HG03196 (cell line): ENCODE data around the gene GPN3.
"Not testable (repeated sequence)": the region's sequence is repeated elsewhere in the genome, so short reads cannot be mapped to it uniquely, and the experiment has no call there.

ENCODE experiments used
- ATAC-seq: cut with Tn5 transposase; IDR thresholded peaks from one replicate; pipeline ENCODE4 v1.9.1; 2021; ENCODE audit not compliant: unreplicated experiment

Gene GPN3

DNA sequence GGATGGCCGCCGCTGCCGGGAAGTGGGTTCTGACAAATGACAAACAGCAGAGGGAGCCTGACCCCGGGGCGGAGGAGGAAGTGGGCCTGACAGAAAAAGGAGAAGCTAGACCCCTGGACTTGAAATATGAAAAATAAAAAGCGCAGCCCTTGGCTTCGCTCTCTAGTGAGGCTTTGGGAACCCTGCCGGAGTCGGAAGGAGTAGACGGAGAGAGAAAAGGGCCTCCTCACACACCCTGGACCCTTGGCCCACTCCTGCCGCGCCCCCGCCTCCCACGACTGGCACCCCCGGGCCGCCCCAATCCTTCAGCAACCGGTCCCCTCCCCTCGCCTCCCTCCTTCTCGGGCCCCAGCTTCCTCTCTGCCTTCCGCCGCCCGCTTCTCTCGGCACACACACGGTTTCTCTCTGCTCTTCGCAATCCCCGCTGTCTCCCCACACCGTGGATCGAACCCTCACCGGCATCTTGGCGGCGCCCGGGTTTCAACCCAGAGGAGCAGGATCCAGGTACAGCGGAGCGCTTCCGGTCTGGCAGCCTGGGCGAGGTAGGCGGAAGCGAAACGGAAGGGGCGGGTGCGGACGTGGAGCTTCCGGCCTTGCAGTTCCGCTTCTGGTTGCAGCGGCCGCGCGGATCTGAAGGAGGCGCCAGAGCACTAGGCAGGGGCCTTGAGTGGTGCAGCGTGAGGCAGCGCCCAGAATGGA is 18.1 kb downstream of the GPN3 start, which contains the start of gene ARPC3:
TSS of gene ARPC3 (minus strand) at position 539 of the 699 bp plus-strand sequence. CDS start at position 462, 77 bp downstream.
- peak; percentile 94 for ATAC-seq

DNA sequence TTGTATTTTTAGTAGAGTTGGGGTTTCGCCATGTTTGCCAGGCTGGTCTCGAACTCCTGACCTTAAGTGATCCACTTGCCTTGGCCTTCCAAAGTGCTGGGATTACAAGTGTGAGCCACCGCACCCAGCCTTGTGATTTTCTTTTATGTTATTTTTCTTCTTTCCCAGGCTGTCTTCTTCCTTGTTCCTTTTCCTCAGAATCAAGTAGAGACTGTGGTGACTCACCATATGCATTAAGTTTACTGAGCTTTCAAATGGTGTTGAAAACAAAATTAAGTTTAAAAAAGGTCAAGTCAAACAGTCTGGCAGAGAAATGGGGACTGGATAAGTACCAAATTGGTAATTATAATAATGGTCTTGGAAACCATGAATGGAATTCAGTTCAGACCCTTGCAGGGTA is 23.6 kb downstream of the GPN3 start:
- no peak for ATAC-seq

DNA sequence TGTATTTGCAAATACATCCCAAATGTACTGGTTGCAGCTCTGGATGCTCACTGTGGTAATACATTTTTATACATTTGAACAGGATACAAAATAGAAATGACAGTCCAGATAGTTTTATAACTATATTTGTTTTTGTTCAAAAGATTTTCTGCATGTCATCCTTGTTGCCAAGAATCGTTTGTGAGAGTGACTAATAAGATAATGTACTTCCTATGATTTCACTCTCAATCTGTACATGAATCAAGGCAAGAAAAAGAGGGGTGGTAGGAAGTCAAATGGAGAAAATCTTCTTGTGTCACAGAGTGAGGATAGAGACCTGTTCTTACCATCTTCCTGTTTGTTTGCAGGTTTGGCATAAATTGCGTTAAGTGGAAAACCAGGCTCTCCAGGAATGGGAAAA is 31.8 kb downstream of the GPN3 start:
- no peak for ATAC-seq

DNA sequence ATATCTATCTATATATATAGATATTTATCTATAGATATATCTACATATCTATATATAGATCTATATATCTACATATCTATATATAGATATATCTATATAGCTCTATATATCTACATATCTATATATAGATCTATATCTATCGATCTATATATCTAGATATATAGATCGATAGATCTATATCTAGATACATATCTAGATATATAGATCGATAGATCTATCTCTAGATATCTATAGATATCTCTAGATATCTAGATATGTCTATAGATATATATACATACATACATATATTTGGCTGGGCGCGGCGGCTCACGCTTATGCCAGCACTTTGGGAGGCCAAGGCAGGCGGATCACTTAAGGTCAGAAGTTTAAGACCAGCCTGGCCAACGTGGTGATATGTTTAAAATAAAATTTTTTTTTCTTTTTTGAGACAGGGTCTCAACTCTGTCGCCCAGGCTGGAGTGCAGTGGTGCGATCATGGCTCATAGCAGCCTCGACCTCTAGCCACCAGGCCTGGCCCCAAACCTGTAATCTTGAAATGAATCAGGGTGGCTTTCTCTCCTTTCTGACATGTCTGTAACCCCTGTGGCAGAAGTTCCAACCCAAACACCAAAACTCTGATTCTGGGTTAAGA is 36.0 kb downstream of the GPN3 start:
- ATAC-seq = peak; percentile 11

DNA sequence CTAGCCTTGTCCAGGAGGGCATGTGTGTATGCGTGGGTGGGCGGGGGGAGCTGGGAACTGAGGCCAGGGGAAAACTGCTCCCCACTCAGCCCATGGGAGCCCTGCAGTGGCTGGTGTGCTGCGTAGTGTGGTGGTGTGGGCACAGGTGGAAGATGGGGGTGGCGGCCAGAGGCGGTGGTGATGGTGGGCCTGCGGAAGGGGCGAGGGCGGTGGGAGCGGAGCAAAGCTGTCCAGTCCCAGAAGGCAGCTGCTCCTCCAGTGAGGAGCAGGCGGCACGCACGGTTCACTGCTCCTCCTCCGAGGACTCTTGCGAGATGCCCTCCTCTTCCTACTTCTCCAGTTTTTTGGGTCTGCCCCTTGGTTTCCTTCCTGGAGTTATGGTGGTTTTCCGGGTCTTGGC is 38.4 kb downstream of the GPN3 start:
- ATAC-seq = not testable (repeated sequence)

DNA sequence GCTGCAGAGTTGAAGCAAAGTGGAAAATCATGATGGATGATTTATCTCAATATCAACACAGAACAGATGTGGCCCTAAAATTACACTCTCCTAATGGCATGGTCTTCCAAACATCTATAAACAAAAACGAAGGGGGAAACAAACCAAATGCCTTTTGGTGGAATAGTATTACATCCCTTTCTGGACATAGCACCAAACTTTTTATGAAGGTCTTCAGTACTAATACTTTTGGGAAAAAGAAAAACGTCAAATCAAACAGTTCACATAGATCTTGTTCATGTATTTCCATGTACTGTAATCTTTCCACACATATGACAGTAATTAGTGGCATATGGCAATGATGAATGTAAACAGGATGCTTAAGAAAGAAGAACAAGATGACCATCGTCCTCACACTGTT is 41.7 kb downstream of the GPN3 start:
- no peak for ATAC-seq

DNA sequence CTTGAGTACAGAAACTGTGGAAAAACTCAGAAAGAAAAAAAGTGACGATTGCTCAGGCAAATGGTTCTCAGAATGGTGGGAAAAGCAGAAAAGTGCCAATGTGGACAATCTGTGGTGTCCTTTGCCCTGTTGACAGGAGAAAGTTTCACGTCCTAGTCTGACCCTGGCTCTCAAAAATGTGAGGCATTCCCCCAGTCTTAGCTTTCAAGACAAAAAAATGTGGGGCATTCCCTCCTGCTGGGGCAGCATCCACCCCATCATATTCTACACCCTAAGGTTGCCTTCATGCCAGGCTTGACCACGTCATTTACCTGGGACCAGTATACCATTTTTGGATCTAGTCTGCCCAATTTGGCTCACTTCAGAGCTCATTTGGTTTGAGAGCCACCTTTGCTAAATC is 43.8 kb downstream of the GPN3 start:
- ATAC-seq = no peak

DNA sequence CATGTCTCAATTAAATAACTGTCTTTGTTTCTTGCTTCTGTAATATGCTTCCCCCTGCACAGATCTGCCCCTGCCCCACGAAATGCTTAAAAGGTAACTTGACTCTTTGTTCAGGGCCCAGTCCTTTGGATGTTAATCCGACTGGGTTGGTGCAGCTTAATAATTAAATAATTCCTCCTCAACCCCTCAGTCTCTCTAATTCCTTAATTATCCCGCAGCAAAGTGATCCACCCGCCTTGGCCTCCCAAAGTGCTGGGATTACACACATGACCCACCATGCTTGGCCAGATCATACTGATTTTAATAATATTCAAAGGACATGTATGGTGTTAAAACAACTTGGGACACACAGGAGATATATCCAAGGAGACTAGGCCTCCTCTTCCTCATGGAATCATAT is 46.4 kb downstream of the GPN3 start:
- ATAC-seq = no peak

DNA sequence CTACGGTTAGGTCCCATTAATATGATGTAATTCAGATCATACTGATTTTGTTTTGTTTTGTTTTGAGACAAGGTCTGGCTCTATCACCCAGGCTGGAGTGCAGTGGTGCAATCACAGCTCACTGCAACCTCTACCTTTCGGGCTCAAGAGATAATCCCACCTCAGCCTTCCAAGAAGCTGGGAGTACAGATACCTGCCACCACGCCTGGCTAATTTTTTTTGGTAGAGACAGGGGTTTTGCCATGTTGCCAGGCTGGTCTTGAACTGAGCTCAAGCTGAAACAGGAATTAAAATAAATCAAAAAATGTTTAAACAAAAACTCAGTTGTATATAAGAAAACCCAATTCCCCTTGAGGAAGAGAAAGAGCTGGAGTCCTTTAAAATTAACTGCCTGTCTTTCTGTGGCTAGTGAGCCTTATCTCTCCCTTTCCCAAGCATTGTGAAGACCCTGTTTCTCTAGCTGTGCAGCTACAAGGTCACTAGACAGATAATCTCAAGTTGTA is 46.8 kb downstream of the GPN3 start:
- ATAC-seq = no peak

DNA sequence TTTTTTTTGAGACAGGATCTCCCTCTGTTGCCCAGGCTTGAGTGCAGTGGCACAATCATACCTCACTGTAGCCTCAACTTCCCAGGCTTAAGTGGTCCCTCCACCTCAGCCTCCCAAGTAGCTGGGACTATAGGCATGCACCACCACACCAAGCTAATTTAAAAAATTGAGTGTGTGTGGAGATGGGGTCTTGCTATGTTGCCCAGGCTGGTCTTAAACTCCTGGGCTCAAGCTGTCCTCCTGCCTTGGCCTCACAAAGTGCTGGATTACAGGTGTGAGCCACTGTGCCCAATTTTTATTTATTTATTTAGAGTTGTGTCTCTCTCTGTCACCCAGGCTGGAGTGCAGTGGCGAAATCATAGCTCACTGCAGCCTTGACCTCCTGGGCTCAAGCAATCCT is 47.4 kb downstream of the GPN3 start:
- ATAC-seq = not testable (repeated sequence)

DNA sequence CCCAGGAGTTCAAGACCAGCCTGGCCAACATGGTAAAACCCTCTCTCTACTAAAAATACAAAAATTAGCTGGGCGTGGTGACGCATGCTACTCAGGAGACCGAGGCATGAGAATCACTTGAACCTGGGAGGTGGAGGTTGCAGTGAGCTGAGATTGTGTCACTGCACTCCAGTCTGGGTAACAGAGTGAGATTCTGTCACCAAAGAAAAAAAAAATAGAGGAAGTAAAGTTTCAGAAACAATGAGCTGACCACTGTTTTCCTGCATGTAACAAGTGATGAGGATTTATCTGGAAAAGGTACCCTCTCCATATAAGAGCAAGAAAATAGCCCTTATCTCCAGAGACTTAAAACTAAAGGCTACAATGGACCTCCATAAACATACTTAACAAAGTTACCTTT is 50.9 kb downstream of the GPN3 start:
- not testable (repeated sequence) for ATAC-seq

DNA sequence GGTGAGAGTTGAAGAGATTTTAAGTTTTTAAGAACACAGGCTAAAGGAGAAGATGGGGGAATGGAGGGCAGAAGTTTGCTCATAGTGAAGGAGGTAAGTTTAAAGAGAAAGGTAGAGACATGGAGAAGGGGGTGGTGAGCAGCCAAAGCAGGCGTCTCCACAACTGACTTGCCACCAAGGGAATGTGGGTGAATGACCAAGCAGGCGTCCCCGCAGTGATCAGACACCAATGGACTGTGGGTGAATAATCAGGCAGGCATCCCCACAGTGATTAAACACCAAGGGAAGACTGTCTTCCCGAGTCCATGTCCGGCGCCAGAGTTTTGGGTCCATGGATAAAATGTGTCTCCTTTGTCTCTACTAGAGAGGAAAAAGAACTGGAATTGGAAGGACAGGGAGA is 58.0 kb downstream of the GPN3 start:
- ATAC-seq = not testable (repeated sequence)

DNA sequence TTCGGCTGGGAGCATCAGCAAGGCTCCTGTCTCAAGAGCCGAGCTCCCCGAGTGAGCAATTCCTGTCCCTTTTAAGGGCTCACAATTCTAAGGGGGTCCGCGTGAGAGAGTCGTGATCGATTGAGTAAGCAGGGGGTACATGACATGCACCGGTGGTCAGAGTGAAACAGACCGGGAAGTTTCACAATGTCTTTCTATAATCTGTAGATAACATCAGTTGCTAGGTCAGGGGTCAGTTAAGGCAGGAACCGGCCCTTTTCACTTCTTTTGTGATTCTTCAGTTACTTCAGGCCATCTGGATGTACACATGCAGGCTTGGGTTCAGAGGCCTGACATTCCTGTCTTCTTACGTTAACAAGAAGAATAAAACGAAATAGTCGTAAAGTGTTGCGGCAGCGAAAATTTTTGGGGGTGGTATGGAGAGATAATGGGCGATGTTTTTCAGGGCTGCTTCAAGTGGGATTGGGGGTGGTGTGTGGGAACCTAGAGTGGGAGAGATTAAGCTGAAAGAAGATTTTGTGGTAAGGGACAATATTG is 62.9 kb downstream of the GPN3 start:
- ATAC-seq = not testable (repeated sequence)

DNA sequence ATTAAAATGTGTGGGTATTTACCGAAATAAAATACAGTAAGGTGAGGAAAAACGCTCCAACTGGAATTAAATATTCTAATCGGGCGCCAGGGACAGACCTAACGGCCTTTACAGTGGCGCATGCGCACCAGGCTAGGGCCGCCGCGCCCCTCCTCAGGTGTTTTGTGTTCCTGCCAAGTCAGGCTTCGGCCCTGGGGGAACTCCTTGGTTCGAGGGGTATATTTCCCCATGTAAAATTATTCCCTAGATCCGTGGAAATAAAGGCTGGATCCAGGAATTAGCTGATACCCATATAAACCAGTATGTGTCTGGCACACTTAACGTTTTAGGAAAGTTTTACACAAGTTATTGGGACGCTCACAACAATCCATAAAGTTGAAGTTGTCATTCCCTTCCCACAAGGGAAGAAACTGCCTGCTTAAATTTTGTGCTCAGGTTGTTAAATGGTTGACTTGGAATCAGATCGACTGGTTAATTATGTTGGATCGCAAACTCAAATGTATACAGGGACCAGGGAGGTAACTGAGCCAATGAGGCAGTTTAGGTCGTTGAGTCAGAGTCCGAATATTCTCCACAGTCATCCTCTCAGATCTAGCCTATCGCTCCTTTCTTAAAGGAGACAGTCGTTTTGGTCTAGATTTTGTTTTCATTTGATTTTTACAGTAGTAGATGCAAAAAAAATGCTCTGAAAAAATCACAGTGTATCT is 63.9 kb downstream of the GPN3 start:
- peak; percentile 39 for ATAC-seq

DNA sequence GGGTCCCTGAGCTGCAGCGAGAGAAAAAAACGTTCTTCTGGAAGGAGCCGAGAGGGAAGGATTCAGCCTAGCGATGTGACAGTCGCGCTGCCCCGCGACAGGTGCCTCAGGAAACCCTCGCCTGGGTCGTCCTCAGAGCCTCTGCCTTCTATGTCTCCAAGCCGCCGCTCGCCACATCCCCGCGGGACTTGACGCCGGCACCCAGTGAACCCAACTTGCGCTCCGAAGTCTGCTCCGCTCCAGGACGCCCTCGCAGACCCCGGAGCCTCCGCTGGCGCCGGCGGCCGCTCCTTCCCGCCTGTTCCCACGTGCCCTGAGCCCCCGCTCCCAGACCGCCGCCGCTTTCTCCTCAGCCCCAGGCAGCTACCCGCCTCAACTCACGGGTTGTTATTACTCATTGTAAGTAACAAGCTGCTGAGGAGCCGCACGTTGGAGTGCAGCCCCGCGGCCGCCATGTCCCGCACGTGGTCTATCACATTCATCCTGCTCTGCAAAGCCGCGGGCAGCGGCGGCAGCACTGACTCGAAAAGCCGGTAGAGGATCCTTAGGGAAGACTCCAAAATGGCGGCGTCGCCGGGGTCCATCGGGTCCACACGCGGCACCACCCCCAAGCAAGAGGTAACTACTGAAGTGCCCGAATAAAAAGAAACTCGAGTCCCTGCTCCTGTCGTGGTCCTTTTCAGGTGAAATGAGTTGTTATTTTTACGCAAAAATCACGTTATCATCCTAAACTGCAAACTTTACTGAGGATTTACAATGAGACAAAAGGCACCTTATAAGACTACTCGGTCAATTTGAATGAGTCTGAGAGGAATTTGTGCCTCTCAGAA is 64.7 kb downstream of the GPN3 start, which contains the start of gene ANAPC7:
TSS of gene ANAPC7 (minus strand) at position 563 of the 830 bp plus-strand sequence. CDS start at position 482, 81 bp downstream.
- ATAC-seq = peak; percentile 88
